Naive thymus-derived CD4-positive, alpha-beta T cell (primary cell): Measurements from ENCODE around the gene AUH. TPM values are rescaled to one million over a fixed set of nuclear protein-coding genes. Genes with fewer than 3 reads are reported as not detected.

Experiments
- ATAC-seq: fragments of 150-1000 bp; cut with Tn5 transposase; 2 replicates; pipeline ENCODE4 v1.10.0; 2021; ENCODE audit warnings: mild to moderate bottlenecking, moderate library complexity
- CTCF ChIA-PET: fragments of 350-600 bp; sonication (Branson Sonifier 250); formaldehyde crosslinking; loops from one replicate; lab custom pipeline; 2021; ENCODE audit warnings: antibody characterized with exemption; lab: Charles Lee
- POLR2A ChIA-PET: fragments of 350-600 bp; sonication (Branson Sonifier 250); formaldehyde crosslinking; loops from one replicate; lab custom pipeline; 2021; ENCODE audit warnings: antibody characterized with exemption, inconsistent platforms; lab: Charles Lee
- DNase-seq, 9 donors: peaks; one replicate each; pipeline versions ENCODE4 v3.0.0 to v3.0.0-alpha.2; 2020 to 2022; ENCODE audit warnings: mixed read lengths in 1 of 9
- H3K27ac ChIP-seq: one replicate; pipeline ENCODE4 v1.7.0; 2013; ENCODE audit warnings: mild to moderate bottlenecking, low read depth, low read length, moderate library complexity
- H3K27me3 ChIP-seq, 2 donors: one replicate each; pipeline ENCODE4 v1.7.0; 2013; ENCODE audit warnings: low read length in 2 of 2, mild to moderate bottlenecking in 2 of 2, moderate library complexity in 2 of 2; ENCODE audit not compliant: control insufficient read depth in 2 of 2, insufficient read depth in 2 of 2
- H3K36me3 ChIP-seq, 3 experiments: 1 replicate in 2 of 3; 2 replicates in 1 of 3; pipeline ENCODE4 v1.7.0; 2013; ENCODE audit warnings: low read length in 3 of 3, mild to moderate bottlenecking in 3 of 3, moderate library complexity in 1 of 3; ENCODE audit not compliant: insufficient read depth in 3 of 3, control insufficient read depth in 2 of 3
- H3K4me1 ChIP-seq, 2 donors: one replicate each; pipeline ENCODE4 v1.7.0; 2013; ENCODE audit warnings: low read length in 2 of 2, mild to moderate bottlenecking in 2 of 2, moderate library complexity in 1 of 2; ENCODE audit not compliant: control insufficient read depth in 2 of 2, insufficient read depth in 2 of 2
- H3K4me3 ChIP-seq: 2 replicates; pipeline ENCODE4 v1.7.0; 2013; ENCODE audit warnings: mild to moderate bottlenecking, low read length
- H3K9me3 ChIP-seq, 3 experiments: 1 replicate in 2 of 3; 2 replicates in 1 of 3; pipeline ENCODE4 v1.7.0; 2013; ENCODE audit warnings: low read length in 3 of 3; ENCODE audit not compliant: control insufficient read depth in 2 of 3
- H3K27ac Mint-ChIP-seq, 9 donors: one replicate each; pipeline ENCODE4 v1.8.0; 2020 to 2022; ENCODE audit warnings: mixed read lengths in 9 of 9, mild to moderate bottlenecking in 8 of 9, moderate library complexity in 5 of 9, inconsistent platforms in 2 of 9
- H3K27me3 Mint-ChIP-seq, 5 donors: one replicate each; pipeline ENCODE4 v1.8.0; 2021 to 2022; ENCODE audit warnings: mixed read lengths in 5 of 5, mild to moderate bottlenecking in 1 of 5
- H3K36me3 Mint-ChIP-seq, 5 donors: one replicate each; pipeline ENCODE4 v1.8.0; 2020 to 2022; ENCODE audit warnings: mixed read lengths in 5 of 5, mild to moderate bottlenecking in 3 of 5, inconsistent platforms in 1 of 5
- H3K4me1 Mint-ChIP-seq, 7 donors: one replicate each; pipeline ENCODE4 v1.8.0; 2020 to 2022; ENCODE audit warnings: mixed read lengths in 7 of 7, mild to moderate bottlenecking in 3 of 7, inconsistent platforms in 1 of 7
- H3K4me3 Mint-ChIP-seq, 10 donors: one replicate each; pipeline ENCODE4 v1.8.0; 2020 to 2022; ENCODE audit warnings: mild to moderate bottlenecking in 10 of 10, mixed read lengths in 10 of 10, moderate library complexity in 6 of 10, inconsistent platforms in 2 of 10
- H3K9me3 Mint-ChIP-seq, 11 donors: one replicate each; pipeline ENCODE4 v1.8.0; 2020 to 2022; ENCODE audit warnings: mixed read lengths in 11 of 11, mild to moderate bottlenecking in 4 of 11, inconsistent platforms in 1 of 11, moderate library complexity in 1 of 11
- intact Hi-C, 2 donors: fragments of 100-400 bp; cut with micrococcal nuclease; formaldehyde crosslinking; loops; one replicate each; pipeline ENCODE4 v1.15.1; 2023
- polyA plus RNA-seq, 2 donors: library from polyadenylated mRNA; unstranded; fragments of 300-500 nt; fragmentation: Illumina TruSeq; gene quantifications; one replicate each; pipeline ENCODE4 v1.2.3, GENCODE V29; 2021
- total RNA-seq, 6 experiments: library from RNA in 5 of 6; stranded (reverse) in 5 of 6; gene quantifications; 1 replicate in 5 of 6; 2 replicates in 1 of 6; pipeline ENCODE4 v1.2.3 and lab custom pipeline; 2021 to 2026

AUH gene
- total and polyA plus RNA-seq, 7 experiments from 2014 or later: 11.6 to 30.1 (median 17.8) TPM

DNA sequence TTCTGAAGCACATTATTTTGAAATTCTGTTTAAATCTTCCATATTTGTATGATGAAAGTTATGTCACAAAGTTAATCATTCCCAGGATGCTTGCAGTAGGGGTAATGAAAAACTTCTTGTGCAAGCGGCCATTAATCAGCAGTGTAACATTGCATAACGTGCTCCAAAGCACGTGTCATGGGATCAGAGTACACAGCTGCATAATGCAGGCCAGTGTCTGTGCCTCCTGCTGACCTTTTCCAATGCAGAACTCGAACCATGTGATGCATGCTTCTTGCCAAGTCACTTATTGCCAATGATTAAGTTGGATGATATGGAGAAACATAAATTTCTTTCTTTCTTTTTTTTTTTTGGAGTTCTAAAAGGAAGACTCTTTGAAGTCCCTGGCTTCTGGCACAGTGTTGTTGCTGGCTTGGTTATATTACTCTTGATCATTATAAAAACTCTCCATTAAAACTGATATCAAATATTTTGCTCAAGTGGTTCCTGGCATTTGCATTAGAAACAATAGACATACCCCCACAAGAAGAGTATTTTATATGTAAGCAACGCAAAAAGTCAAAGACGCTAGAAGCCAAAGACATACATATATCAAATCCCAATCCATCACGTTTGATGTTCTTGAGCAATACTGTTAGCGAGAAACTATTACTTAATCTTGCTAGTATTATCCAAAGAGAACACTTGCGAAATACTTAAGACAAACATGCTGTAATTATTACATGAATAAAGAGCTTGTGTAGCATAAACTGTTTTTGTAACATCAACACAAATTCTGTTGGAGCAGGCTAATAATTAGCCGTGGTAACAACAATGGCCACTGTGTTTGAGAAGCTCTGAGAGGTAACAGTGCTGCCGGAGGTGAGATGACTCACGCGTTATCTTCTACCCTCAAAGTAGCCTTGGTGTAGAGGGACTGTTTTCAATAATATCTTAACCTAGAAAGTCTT, 164.2 kb downstream of the AUH start:
- ChIA-PET CTCF (no interaction called here), POLR2A (interaction anchor here (0.6 kb wide), 1 partner anchor 1128 kb away, joined by 3 read pairs; the partner anchor contains the start of gene NOL8)
- peaks cover 0 to 42% (median 5%) of the 10 kb centered on the region in 5 donors for H3K36me3 Mint-ChIP-seq
- intact Hi-C loops: loop anchor here (10.0 kb wide), 2 partner anchors 53 to 283 kb away; no protein-coding TSS in a partner anchor
- Histone ChIP-seq H3K9me3 (no peaks in the 10 kb centered on the region), H3K27ac (no peak overlapping the region), H3K27me3 (no peaks in the 10 kb centered on the region), H3K36me3 (no peaks in the 10 kb centered on the region), H3K4me3 (no peak overlapping the region), H3K4me1 (peaks cover 15 to 16% of the 10 kb centered on the region in 2 donors)
- ATAC-seq: peak; percentile 51
- H3K4me1 Mint-ChIP-seq: peaks cover 6 to 70% (median 25%) of the 10 kb centered on the region in 7 donors
- H3K9me3 Mint-ChIP-seq: peaks cover 3 to 28% (median 14%) of the 10 kb centered on the region in 11 donors
- H3K4me3 Mint-ChIP-seq: no peak overlapping the region
- H3K27ac Mint-ChIP-seq: no peak overlapping the region
- H3K27me3 Mint-ChIP-seq: no peaks in the 10 kb centered on the region
- DNase-seq: no peak

DNA sequence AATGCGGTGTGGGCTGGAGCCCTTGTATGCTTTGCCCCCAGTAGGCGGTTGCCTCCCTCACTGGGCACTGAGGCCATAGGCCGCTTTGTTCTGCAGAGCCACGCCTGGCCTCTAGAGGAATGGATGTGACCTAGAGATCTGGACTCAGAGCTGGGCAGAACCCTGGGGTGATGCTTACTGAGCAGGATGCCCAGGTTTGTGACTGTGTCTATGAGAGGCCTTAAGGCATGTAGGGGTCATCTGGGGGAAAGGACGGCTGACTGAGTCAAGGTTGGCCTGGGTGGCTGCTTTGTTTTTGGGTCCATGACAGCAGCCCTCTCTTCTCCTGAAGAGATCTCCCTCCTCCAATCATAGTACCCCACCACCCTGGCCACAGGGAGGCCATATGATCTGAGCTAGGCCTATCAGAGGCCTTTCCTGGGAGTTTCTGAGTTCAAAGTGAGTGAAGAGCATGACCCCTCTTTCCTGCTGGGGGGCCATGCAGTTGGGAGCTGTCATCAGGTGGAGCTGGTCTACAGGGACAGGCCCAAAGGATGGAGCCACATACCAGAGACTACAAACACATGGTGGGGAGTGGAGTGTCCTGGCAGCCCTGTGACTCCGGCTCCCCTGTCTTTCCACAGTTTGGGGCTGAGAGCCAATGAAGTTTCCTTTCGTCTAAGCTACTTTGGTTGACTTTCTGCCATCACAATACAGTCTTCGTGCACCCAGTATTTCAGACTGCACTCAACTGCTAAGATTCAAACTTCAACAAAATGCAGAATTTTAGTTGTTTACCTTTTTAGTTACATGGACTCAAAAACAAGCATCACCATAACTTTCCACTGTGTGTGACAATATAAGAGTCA, 165.4 kb downstream of the AUH start:
- Mint-ChIP-seq H3K4me1 (peaks cover 6 to 82% (median 34%) of the 10 kb centered on the region in 7 donors), H3K27ac (peak overlapping the region in 1 of 9 donors; percentile 26), H3K27me3 (no peaks in the 10 kb centered on the region), H3K36me3 (peaks cover 0 to 32% (median 5%) of the 10 kb centered on the region in 5 donors), H3K9me3 (peaks cover 3 to 19% (median 9%) of the 10 kb centered on the region in 11 donors), H3K4me3 (no peak overlapping the region)
- peaks cover 20% of the 10 kb centered on the region in 2 donors for H3K4me1 ChIP-seq
- H3K27me3 ChIP-seq: no peaks in the 10 kb centered on the region
- H3K36me3 ChIP-seq: no peaks in the 10 kb centered on the region
- DNase-seq (no peak), ATAC-seq (no peak)
- ChIA-PET POLR2A (interaction anchor here (0.6 kb wide), 1 partner anchor 1129 kb away, joined by 3 read pairs; the partner anchor contains the start of gene NOL8), CTCF (no interaction called here)
- H3K27ac ChIP-seq: no peak overlapping the region
- no peaks in the 10 kb centered on the region for H3K9me3 ChIP-seq
- H3K4me3 ChIP-seq: no peak overlapping the region
- intact Hi-C loops: loop anchor here (10.0 kb wide), 2 partner anchors 52 to 282 kb away; no protein-coding TSS in a partner anchor

DNA sequence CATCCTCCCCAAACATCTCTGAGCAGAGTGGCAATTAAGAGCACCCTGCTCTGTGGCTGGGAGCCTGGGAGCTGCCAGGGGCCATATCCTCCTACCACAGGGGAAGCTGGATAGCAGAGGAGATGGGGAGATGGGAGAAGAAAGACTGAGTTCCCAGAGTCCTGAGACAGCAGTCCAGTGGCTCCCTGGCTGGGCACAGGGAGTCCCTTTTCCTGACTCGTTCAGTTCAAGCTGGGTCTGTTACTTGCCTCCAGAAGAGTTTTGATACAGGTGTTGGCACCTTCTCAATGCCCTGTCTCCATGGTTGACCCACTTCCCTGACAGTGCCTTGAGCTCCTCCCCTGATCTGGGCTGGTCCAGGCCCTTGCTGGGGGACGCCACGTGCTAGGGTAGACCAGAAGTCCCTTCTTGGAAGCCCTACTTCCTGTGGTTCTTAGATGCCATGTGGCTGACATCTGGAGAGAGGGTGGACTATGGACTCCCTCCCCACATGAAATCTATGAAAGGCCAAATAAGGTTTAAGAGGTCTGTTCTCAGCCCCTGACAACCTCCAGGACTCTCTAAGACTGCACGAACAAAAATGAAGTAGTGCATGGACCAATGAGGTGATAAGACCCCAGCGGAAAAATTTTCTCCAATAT, 166.2 kb downstream of the AUH start:
- CTCF ChIA-PET: interaction anchor here (1.3 kb wide), 1 partner anchor 231 kb away, joined by 4 read pairs; no protein-coding TSS in a partner anchor
- Mint-ChIP-seq H3K9me3 (peaks cover 0 to 10% (median 4%) of the 10 kb centered on the region in 11 donors), H3K27ac (peak overlapping the region in 3 of 9 donors; percentile 10 to 99 (median 92)), H3K4me3 (peak overlapping the region in 4 of 10 donors; percentile 29 to 94 (median 89)), H3K27me3 (no peaks in the 10 kb centered on the region), H3K4me1 (peaks cover 6 to 83% (median 34%) of the 10 kb centered on the region in 7 donors), H3K36me3 (peaks cover 0 to 23% (median 2%) of the 10 kb centered on the region in 5 donors)
- intact Hi-C loops: loop anchor here (2.0 to 10.0 kb wide), 3 partner anchors 51 to 517 kb away; no protein-coding TSS in a partner anchor
- no peak overlapping the region for H3K4me3 ChIP-seq
- H3K4me1 ChIP-seq: peaks cover 20% of the 10 kb centered on the region in 2 donors
- POLR2A ChIA-PET: no interaction called here
- H3K27ac ChIP-seq: no peak overlapping the region
- ATAC-seq: no peak
- H3K27me3 ChIP-seq: no peaks in the 10 kb centered on the region
- H3K36me3 ChIP-seq: no peaks in the 10 kb centered on the region
- no peak for DNase-seq
- H3K9me3 ChIP-seq: no peaks in the 10 kb centered on the region

DNA sequence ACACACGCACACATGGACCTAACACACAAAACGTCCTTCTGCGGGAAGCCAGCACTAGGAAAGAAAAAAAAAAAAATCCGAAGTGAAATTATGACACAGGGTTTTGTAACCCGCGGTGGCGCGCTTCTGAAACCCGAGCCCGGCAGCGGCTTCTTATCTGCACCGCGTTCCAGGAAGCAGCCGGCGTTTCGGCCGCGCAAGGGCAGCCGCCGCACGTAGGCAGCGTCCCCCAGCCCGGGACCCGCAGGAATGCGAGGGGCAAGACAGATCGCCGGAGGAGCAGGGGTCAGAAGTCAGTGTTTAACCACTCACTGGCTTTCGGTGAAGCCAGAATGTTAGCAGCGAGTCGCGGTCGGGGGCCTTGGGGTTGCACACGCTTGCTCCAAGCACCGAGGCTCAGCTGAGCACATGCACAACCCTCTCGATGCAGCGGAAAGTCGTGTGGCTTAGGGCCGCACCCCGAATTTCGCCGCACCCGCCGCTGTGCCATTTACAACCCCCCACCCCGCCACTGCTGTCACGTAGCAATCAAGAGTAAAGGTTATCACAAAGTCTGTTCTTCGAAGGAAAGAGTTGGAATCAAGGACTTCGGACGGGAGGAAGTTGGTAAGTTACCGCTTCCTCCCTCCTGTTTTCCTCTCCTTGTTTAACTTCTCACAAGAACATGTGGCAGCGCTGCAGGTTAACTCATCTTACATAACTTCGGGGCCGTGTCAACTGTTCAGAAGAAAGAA, 167.9 kb downstream of the AUH start:
- ATAC-seq (peak; percentile 68), DNase-seq (peak; percentile 48 to 90 (median 68))
- ChIA-PET POLR2A (interaction anchor here (1.0 kb wide), 1 partner anchor 167 kb away, joined by 4 read pairs; no protein-coding TSS in a partner anchor), CTCF (interaction anchor here (0.8 kb wide), 1 partner anchor 232 kb away, joined by 4 read pairs; no protein-coding TSS in a partner anchor)
- no peaks in the 10 kb centered on the region for H3K36me3 ChIP-seq
- H3K9me3 ChIP-seq: peaks cover 0 to under 1% (median 0%) of the 10 kb centered on the region in 3 experiments
- H3K4me1 Mint-ChIP-seq: peaks cover 6 to 80% (median 34%) of the 10 kb centered on the region in 7 donors
- peak overlapping the region; percentile 76 to 99 (median 92) for H3K27ac Mint-ChIP-seq
- peaks cover 20% of the 10 kb centered on the region in 2 donors for H3K4me1 ChIP-seq
- intact Hi-C loops: loop anchor here (1.0 to 10.0 kb wide), 16 partner anchors 14 to 519 kb away; partner anchors contain the start of genes AUH (in 2 of the 2) and NFIL3 (in 1 of the 2)
- peaks cover 0 to 11% (median 0%) of the 10 kb centered on the region in 11 donors for H3K9me3 Mint-ChIP-seq
- H3K27me3 ChIP-seq: no peaks in the 10 kb centered on the region
- H3K27ac ChIP-seq: peak overlapping the region; percentile 30
- H3K4me3 ChIP-seq: peak overlapping the region; percentile 75
- H3K4me3 Mint-ChIP-seq: peak overlapping the region; percentile 77 to 94 (median 90)
- H3K36me3 Mint-ChIP-seq: peaks cover 0 to 23% (median 0%) of the 10 kb centered on the region in 5 donors
- no peaks in the 10 kb centered on the region for H3K27me3 Mint-ChIP-seq

DNA sequence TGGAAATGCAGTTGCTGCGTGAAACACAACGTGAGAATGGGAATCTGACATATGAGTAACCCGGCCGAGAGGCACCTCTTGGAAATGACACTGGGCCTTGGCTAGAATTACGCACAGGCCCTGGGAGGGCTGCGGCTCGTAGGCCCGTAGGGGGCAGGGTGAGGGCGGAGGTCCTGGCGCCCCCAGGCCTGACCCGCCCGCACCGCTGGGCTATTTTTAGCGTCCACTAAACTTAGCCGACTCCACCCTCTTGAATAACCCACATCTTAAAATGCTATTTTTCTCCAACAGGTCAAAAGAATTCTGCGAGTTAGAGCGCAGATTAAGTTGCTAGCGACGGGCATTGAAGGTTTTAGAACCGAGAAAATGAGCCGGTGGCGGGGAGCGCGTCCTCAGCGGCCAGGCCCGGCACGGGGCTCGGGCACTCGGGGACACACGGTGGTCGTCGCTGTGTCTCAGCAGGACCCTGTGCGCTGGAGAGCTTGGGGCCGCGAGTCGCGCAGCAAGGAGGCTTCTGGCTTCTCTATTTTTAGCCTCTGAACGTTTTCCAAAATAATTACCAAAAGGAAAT, 168.5 kb downstream of the AUH start:
- H3K9me3 Mint-ChIP-seq: peaks cover 0 to 13% (median 0%) of the 10 kb centered on the region in 11 donors
- peaks cover 20% of the 10 kb centered on the region in 2 donors for H3K4me1 ChIP-seq
- peak overlapping the region; percentile 76 to 99 (median 92) for H3K27ac Mint-ChIP-seq
- H3K9me3 ChIP-seq: peaks cover 0 to 3% (median 0%) of the 10 kb centered on the region in 3 experiments
- H3K27ac ChIP-seq: peak overlapping the region; percentile 30
- ATAC-seq (peak; percentile 79), DNase-seq (peak in 6 of 9 donors; percentile 12 to 84 (median 20))
- ChIA-PET CTCF (interaction anchor here (0.8 to 1.1 kb wide), 2 partner anchors 12 to 233 kb away, joined by 4 read pairs; no protein-coding TSS in a partner anchor), POLR2A (interaction anchor here (1.0 kb wide), 1 partner anchor 168 kb away, joined by 4 read pairs; no protein-coding TSS in a partner anchor)
- H3K36me3 ChIP-seq: no peaks in the 10 kb centered on the region
- peaks cover 6 to 73% (median 34%) of the 10 kb centered on the region in 7 donors for H3K4me1 Mint-ChIP-seq
- H3K27me3 ChIP-seq: no peaks in the 10 kb centered on the region
- peak overlapping the region; percentile 75 for H3K4me3 ChIP-seq
- peaks cover 0 to 26% (median 0%) of the 10 kb centered on the region in 5 donors for H3K36me3 Mint-ChIP-seq
- peak overlapping the region; percentile 77 to 94 (median 90) for H3K4me3 Mint-ChIP-seq
- intact Hi-C loops: loop anchor here (1.0 to 10.0 kb wide), 11 partner anchors 15 to 278 kb away; partner anchors contain the start of genes AUH (in 1 of the 2) and NFIL3 (in 1 of the 2)
- no peaks in the 10 kb centered on the region for H3K27me3 Mint-ChIP-seq
